ENCODE measurements around the gene SLC35F4. TPM values are rescaled to one million over a fixed set of nuclear protein-coding genes. Genes with fewer than 3 reads are reported as not detected.

SLC35F4 gene
- total and polyA plus RNA-seq, 11 donors: not detected

GRCh38 chr14:57578801-57579200 lies 287.1 kb downstream of the SLC35F4 start:
- Histone ChIP-seq H3K27me3 (no peaks in the 10 kb centered on the region), H3K4me1 (peaks cover 0 to 5% (median 0%) of the 10 kb centered on the region in 12 donors), H3K4me3 (no peak overlapping the region), H3K27ac (no peak overlapping the region), H3K9me3 (no peaks in the 10 kb centered on the region), H3K36me3 (no peaks in the 10 kb centered on the region)
- intact Hi-C loops (cut with DNase I): no loop called here
- DNase-seq (no peak), ATAC-seq (no peak)
- TF ChIP-seq CTCF (IDR thresholded peaks at IDR 0.05) (no peak), POLR2A (IDR thresholded peaks at IDR 0.05) (no peak)
- 62 to 69% (median 65%) methylated on average over 4 of the region's 4 CpGs for WGBS, 4 donors

- Histone ChIP-seq H3K36me3 (no peaks in the 10 kb centered on the region), H3K27ac (no peak overlapping the region), H3K4me1 (peaks cover 0 to 5% (median 0%) of the 10 kb centered on the region in 12 donors), H3K9me3 (no peaks in the 10 kb centered on the region), H3K27me3 (no peaks in the 10 kb centered on the region), H3K4me3 (no peak overlapping the region)
- DNase-seq (no peak), ATAC-seq (no peak)
- intact Hi-C loops (cut with DNase I): no loop called here
- WGBS, 4 donors: 57 to 71% (median 67%) methylated on average over 1 of the region's 1 CpG
- TF ChIP-seq CTCF (IDR thresholded peaks at IDR 0.05): no peak
- TF ChIP-seq POLR2A (IDR thresholded peaks at IDR 0.05): no peak
These were observed 289.4 kb downstream of the SLC35F4 start for GRCh38 chr14:57576498-57576897.

GRCh38 chr14:57575482-57575881 lies 290.4 kb downstream of the SLC35F4 start:
- no peaks in the 10 kb centered on the region for H3K27me3 ChIP-seq
- no peak overlapping the region for H3K27ac ChIP-seq
- TF ChIP-seq CTCF (IDR thresholded peaks at IDR 0.05) (no peak), POLR2A (IDR thresholded peaks at IDR 0.05) (no peak)
- intact Hi-C loops (cut with DNase I): no loop called here
- H3K36me3 ChIP-seq: no peaks in the 10 kb centered on the region
- peaks cover 0 to 5% (median 0%) of the 10 kb centered on the region in 12 donors for H3K4me1 ChIP-seq
- H3K9me3 ChIP-seq: no peaks in the 10 kb centered on the region
- DNase-seq (peak in 4 of 5 donors; percentile 7 to 28 (median 21)), ATAC-seq (peak; percentile 51 to 74 (median 65))
- no peak overlapping the region for H3K4me3 ChIP-seq
- WGBS, 4 donors: 30 to 43% (median 33%) methylated on average over 2 of the region's 2 CpGs

- H3K36me3 ChIP-seq: no peaks in the 10 kb centered on the region
- peaks cover 0 to 5% (median 0%) of the 10 kb centered on the region in 12 donors for H3K4me1 ChIP-seq
- H3K27ac ChIP-seq: no peak overlapping the region
- 77 to 84% (median 78%) methylated on average over 5 of the region's 5 CpGs for WGBS, 4 donors
- intact Hi-C loops (cut with DNase I): no loop called here
- H3K27me3 ChIP-seq: no peaks in the 10 kb centered on the region
- no peak for ATAC-seq
- H3K4me3 ChIP-seq: no peak overlapping the region
- TF ChIP-seq POLR2A (IDR thresholded peaks at IDR 0.05): no peak
- no peak for TF ChIP-seq CTCF (IDR thresholded peaks at IDR 0.05)
- no peaks in the 10 kb centered on the region for H3K9me3 ChIP-seq
- no peak for DNase-seq
These were observed 291.1 kb downstream of the SLC35F4 start for GRCh38 chr14:57574617-57575288.
